Measurements from ENCODE around the gene GOLIM4.

DNA sequence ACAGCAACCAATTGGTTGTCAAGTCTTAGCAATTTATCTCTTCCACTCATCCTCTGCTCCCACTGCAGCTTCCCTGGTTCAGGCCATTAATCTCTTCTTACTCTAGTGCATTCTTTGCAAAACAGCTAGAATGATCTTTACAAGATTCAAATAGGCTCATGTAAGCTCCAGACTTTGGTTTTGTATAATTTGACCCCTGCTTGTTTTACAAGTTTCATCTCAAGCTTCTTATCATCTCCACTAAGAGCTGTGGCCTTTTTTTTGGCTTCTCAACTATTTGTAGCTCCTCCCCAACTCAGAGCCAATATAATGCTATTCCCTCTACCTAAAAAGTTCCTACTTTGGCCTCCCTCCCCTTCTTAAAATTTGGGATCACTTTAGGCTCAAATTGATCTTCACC is 121.8 kb downstream of the GOLIM4 start:
- TF ChIP-seq, protein P1, sequence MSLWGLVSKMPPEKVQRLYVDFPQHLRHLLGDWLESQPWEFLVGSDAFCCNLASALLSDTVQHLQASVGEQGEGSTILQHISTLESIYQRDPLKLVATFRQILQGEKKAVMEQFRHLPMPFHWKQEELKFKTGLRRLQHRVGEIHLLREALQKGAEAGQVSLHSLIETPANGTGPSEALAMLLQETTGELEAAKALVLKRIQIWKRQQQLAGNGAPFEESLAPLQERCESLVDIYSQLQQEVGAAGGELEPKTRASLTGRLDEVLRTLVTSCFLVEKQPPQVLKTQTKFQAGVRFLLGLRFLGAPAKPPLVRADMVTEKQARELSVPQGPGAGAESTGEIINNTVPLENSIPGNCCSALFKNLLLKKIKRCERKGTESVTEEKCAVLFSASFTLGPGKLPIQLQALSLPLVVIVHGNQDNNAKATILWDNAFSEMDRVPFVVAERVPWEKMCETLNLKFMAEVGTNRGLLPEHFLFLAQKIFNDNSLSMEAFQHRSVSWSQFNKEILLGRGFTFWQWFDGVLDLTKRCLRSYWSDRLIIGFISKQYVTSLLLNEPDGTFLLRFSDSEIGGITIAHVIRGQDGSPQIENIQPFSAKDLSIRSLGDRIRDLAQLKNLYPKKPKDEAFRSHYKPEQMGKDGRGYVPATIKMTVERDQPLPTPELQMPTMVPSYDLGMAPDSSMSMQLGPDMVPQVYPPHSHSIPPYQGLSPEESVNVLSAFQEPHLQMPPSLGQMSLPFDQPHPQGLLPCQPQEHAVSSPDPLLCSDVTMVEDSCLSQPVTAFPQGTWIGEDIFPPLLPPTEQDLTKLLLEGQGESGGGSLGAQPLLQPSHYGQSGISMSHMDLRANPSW (CRISPR knock-in tag; IDR thresholded peaks at IDR 0.05; ENCODE audit: borderline replicate concordance), result no peak
- TF ChIP-seq, protein P2, sequence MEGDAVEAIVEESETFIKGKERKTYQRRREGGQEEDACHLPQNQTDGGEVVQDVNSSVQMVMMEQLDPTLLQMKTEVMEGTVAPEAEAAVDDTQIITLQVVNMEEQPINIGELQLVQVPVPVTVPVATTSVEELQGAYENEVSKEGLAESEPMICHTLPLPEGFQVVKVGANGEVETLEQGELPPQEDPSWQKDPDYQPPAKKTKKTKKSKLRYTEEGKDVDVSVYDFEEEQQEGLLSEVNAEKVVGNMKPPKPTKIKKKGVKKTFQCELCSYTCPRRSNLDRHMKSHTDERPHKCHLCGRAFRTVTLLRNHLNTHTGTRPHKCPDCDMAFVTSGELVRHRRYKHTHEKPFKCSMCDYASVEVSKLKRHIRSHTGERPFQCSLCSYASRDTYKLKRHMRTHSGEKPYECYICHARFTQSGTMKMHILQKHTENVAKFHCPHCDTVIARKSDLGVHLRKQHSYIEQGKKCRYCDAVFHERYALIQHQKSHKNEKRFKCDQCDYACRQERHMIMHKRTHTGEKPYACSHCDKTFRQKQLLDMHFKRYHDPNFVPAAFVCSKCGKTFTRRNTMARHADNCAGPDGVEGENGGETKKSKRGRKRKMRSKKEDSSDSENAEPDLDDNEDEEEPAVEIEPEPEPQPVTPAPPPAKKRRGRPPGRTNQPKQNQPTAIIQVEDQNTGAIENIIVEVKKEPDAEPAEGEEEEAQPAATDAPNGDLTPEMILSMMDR (CRISPR knock-in tag; IDR thresholded peaks at IDR 0.05), result no peak
- no peak for TF ChIP-seq ARNT (IDR thresholded peaks at IDR 0.05)
- no peak for TF ChIP-seq SIX1 (CRISPR knock-in tag; IDR thresholded peaks at IDR 0.05; ENCODE audit: borderline replicate concordance)
- no peak for TF ChIP-seq RFX5 (IDR thresholded peaks at IDR 0.05; ENCODE audit: low read depth, low read length)
- TF ChIP-seq POLR2A (IDR thresholded peaks at IDR 0.05; ENCODE audit: insufficient read depth in 1 of 2, low read depth in 2 of 2, low read length in 2 of 2), result no peak
- no peak for TF ChIP-seq ISX (CRISPR knock-in tag; conservative IDR thresholded peaks at IDR 0.05)
- TF ChIP-seq, protein P3, sequence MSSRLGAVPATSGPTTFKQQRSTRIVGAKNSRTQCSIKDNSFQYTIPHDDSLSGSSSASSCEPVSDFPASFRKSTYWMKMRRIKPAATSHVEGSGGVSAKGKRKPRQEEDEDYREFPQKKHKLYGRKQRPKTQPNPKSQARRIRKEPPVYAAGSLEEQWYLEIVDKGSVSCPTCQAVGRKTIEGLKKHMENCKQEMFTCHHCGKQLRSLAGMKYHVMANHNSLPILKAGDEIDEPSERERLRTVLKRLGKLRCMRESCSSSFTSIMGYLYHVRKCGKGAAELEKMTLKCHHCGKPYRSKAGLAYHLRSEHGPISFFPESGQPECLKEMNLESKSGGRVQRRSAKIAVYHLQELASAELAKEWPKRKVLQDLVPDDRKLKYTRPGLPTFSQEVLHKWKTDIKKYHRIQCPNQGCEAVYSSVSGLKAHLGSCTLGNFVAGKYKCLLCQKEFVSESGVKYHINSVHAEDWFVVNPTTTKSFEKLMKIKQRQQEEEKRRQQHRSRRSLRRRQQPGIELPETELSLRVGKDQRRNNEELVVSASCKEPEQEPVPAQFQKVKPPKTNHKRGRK (CRISPR knock-in tag; IDR thresholded peaks at IDR 0.05), result no peak

All from HepG2 (cell line).